K562 (cell line): Measurements from ENCODE around the gene KDELR3. TPM values are rescaled to one million over a fixed set of nuclear protein-coding genes. Genes with fewer than 3 reads are reported as not detected.

Experiments used
- BCL6 ChIP-seq: fragments of 250-450 bp; sonication (Bioruptor Pico); IDR thresholded peaks from 2 replicates; pipeline ENCODE4 v1.4.0; 2020
- CREB3L1 ChIP-seq: fragments of 450-650 bp; IDR thresholded peaks from 2 replicates; pipeline ENCODE4 v1.6.1; 2014; ENCODE audit warnings: low read depth, mild to moderate bottlenecking, moderate library complexity, borderline replicate concordance
- CUX1 ChIP-seq: fragments of 200-800 bp; sonication (Bioruptor generic); IDR thresholded peaks from 2 replicates; pipeline ENCODE4 v1.6.1; 2016; ENCODE audit warnings: missing genetic modification characterization, missing compliant biosample characterization
- ETS1 ChIP-seq: conservative IDR thresholded peaks from 2 replicates; pipeline ENCODE4 v1.6.1; 2011; ENCODE audit warnings: low read depth, mild to moderate bottlenecking, low read length; ENCODE audit not compliant: control insufficient read depth
- FOXP4 ChIP-seq: sonication (generic); formaldehyde crosslinking; IDR thresholded peaks from 2 replicates; pipeline ENCODE4 v1.8.0; 2022; ENCODE audit warnings: mild to moderate bottlenecking, missing genetic modification reagents, borderline replicate concordance
- MEF2A ChIP-seq: IDR thresholded peaks from 2 replicates; pipeline ENCODE4 v1.6.1; 2011; ENCODE audit warnings: low read depth, mild to moderate bottlenecking, low read length, moderate library complexity; ENCODE audit not compliant: control insufficient read depth
- NCOA1 ChIP-seq: fragments of 450-650 bp; IDR thresholded peaks from 2 replicates; pipeline ENCODE4 v1.6.1; 2016; ENCODE audit warnings: low read depth
- POLR2A ChIP-seq: fragments of 450-650 bp; conservative IDR thresholded peaks from 2 replicates; pipeline ENCODE4 v1.6.1; 2016
- POLR2AphosphoS5 ChIP-seq: IDR thresholded peaks from 2 replicates; pipeline ENCODE4 v1.6.1; 2011; ENCODE audit warnings: mild to moderate bottlenecking, low read depth, low read length, moderate library complexity; ENCODE audit not compliant: control insufficient read depth, insufficient read depth
- SP1 ChIP-seq: sonication (generic); formaldehyde crosslinking; IDR thresholded peaks from 2 replicates; pipeline ENCODE4 v1.8.1; 2022; ENCODE audit warnings: mild to moderate bottlenecking, missing genetic modification reagents
- ZBED1 ChIP-seq: IDR thresholded peaks from 2 replicates; pipeline ENCODE4 v1.6.1; 2014
- ZBTB26 ChIP-seq: fragments of 450-650 bp; formaldehyde crosslinking; IDR thresholded peaks from 2 replicates; pipeline ENCODE4 v1.4.0; 2022; ENCODE audit warnings: missing genetic modification characterization
- ZFP30 ChIP-seq: fragments of 250-450 bp; sonication (Bioruptor Pico); IDR thresholded peaks from 2 replicates; pipeline ENCODE4 v1.8.0; 2022; ENCODE audit warnings: moderate library complexity, mild to moderate bottlenecking, inconsistent platforms, borderline replicate concordance
- ZNF347 ChIP-seq: fragments of 450-650 bp; formaldehyde crosslinking; IDR thresholded peaks from 2 replicates; pipeline ENCODE4 v1.4.0; 2020; ENCODE audit warnings: low read depth, mild to moderate bottlenecking, moderate library complexity
- ZNF589 ChIP-seq: fragments of 200-800 bp; sonication (Bioruptor generic); IDR thresholded peaks from 2 replicates; pipeline ENCODE4 v1.6.1; 2016; ENCODE audit warnings: low read depth, missing genetic modification characterization, missing compliant biosample characterization
- polyA plus RNA-seq, 8 experiments: library from polyadenylated mRNA; depleted of rRNA in 4 of 8; stranded (reverse) in 5 of 8; unstranded in 3 of 8; fragments of >200 nt; fragmentation: Nextera tagmentation in 2 of 8; fragmentation: Illumina TruSeq in 1 of 8; extraction: Ambion mirVana in 2 of 8; extraction: Trizol in 1 of 8; gene quantifications; 2 replicates each; pipeline versions ENCODE4 v1.2.1 to v1.2.3, GENCODE V29; 2011 to 2014; ENCODE audit warnings: inconsistent platforms in 1 of 8, missing spikeins in 1 of 8
- total RNA-seq, 7 experiments: library from RNA; depleted of rRNA in 6 of 7; stranded (reverse); fragments of >200 nt in 6 of 7; fragmentation: Illumina TruSeq in 2 of 7; extraction: Trizol in 2 of 7; gene quantifications; 2 replicates each; pipeline versions ENCODE4 v1.2.1 to v1.2.3, GENCODE V29; 2011 to 2021; ENCODE audit warnings: low replicate concordance in 1 of 7

KDELR3 gene
- total and polyA plus RNA-seq, 9 of the 15 experiments (the other 6 are each of a cell fraction or from before 2014, with no cell fraction given): 7.1 to 44.8 (median 9.6) TPM

- TF ChIP-seq FOXP4 (CRISPR knock-in tag) (no peak), CREB3L1 (peak; percentile 98), CUX1 (CRISPR knock-in tag) (no peak), POLR2A (peak; percentile 65), ZFP30 (CRISPR knock-in tag) (no peak), ZNF347 (CRISPR knock-in tag) (no peak), NCOA1 (no peak), SP1 (CRISPR knock-in tag) (no peak), BCL6 (CRISPR knock-in tag) (no peak), MEF2A (no peak), ETS1 (no peak; the same call in 1 of the 2 replicates), POLR2AphosphoS5 (peak; percentile 50; the same call in 1 of the 2 replicates), ZBTB26 (CRISPR knock-in tag) (no peak), ZBED1 (no peak), ZNF589 (CRISPR knock-in tag) (no peak)
Measured at GRCh38 chr22:38467904-38468442, at the start of gene KDELR3 (continued).
